HG03025 (cell line): ENCODE measurements around the gene EIF5AL1.
"Not testable (repeated sequence)": the region's sequence is repeated elsewhere in the genome, so short reads cannot be mapped to it uniquely, and the experiment has no call there.

ENCODE experiments used
- ATAC-seq: cut with Tn5 transposase; IDR thresholded peaks from one replicate; pipeline ENCODE4 v1.9.1; 2021; ENCODE audit warnings: mild to moderate bottlenecking, moderate library complexity; ENCODE audit not compliant: unreplicated experiment, low FRiP score

The EIF5AL1 gene

GRCh38 chr10:79555354-79556309 is 43.3 kb downstream of the EIF5AL1 start:
- no peak for ATAC-seq

GRCh38 chr10:79556961-79557360 is 44.6 kb downstream of the EIF5AL1 start:
- ATAC-seq, result not testable (repeated sequence)

- ATAC-seq, result no peak
Observed at GRCh38 chr10:79559726-79560125, 47.4 kb downstream of the EIF5AL1 start.

GRCh38 chr10:79560160-79560709 is 47.9 kb downstream of the EIF5AL1 start, which contains the start of gene SFTPA2:
Gene SFTPA2, minus strand, starts transcription at chr10:79560407. Its CDS starts 924 bp downstream, at chr10:79559483.
- no peak for ATAC-seq

- no peak for ATAC-seq
Observed at GRCh38 chr10:79561257-79561656, 48.9 kb downstream of the EIF5AL1 start.

GRCh38 chr10:79562135-79562756 is 49.9 kb downstream of the EIF5AL1 start:
- peak; percentile 65 for ATAC-seq

GRCh38 chr10:79563426-79563825 is 51.1 kb downstream of the EIF5AL1 start:
- ATAC-seq, result no peak
